Measurements from ENCODE around the gene NR2F1-AS1. TPM values are rescaled to one million over a fixed set of nuclear protein-coding genes. Genes with fewer than 3 reads are reported as not detected.
"Not testable (repeated sequence)": the region's sequence is repeated elsewhere in the genome, so short reads cannot be mapped to it uniquely, and the experiment has no call there.

Gene NR2F1-AS1
- total and polyA plus RNA-seq, 3 donors from 2014 or later: 15.6 to 24.8 (median 20.6) TPM

DNA sequence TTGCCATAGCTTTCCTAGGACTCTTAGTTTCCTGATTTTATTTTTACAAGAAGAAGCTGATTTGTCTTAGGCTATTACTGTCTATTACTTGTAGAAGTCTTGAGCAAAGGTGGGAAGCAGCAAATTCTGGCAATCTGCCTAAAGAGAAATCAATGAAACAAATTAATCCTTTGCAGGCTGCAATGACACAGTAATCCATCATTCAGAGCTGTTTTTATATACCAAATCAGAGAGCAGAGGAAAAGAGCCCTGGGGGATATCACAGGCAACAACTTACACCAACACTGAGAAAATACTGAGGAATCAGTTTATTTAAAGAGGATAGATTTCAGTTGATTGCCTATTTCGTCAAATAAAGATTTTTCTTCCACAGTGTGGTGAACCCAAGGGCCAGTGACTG lies 13.6 kb downstream of the NR2F1-AS1 start:
- TF ChIP-seq, protein P1, sequence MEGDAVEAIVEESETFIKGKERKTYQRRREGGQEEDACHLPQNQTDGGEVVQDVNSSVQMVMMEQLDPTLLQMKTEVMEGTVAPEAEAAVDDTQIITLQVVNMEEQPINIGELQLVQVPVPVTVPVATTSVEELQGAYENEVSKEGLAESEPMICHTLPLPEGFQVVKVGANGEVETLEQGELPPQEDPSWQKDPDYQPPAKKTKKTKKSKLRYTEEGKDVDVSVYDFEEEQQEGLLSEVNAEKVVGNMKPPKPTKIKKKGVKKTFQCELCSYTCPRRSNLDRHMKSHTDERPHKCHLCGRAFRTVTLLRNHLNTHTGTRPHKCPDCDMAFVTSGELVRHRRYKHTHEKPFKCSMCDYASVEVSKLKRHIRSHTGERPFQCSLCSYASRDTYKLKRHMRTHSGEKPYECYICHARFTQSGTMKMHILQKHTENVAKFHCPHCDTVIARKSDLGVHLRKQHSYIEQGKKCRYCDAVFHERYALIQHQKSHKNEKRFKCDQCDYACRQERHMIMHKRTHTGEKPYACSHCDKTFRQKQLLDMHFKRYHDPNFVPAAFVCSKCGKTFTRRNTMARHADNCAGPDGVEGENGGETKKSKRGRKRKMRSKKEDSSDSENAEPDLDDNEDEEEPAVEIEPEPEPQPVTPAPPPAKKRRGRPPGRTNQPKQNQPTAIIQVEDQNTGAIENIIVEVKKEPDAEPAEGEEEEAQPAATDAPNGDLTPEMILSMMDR (IDR thresholded peaks at IDR 0.05): no peak
- TF ChIP-seq POLR2A (IDR thresholded peaks at IDR 0.05): no peak
- no peak for DNase-seq
- H3K27ac ChIP-seq: no peak overlapping the region
- H3K4me3 ChIP-seq: no peak overlapping the region
- 77 to 85% methylated on average over 1 of the region's 1 CpG for WGBS, 2 donors
- intact Hi-C loops (cut with DNase I; ENCODE audit: low total_unique reads): no loop called here
- no peaks in the 10 kb centered on the region for H3K9me3 ChIP-seq
- no peaks in the 10 kb centered on the region for H3K4me1 ChIP-seq
- no peaks in the 10 kb centered on the region for H3K36me3 ChIP-seq (ENCODE audit: low read depth, missing control alignments)
- no peaks in the 10 kb centered on the region for H3K27me3 ChIP-seq

DNA sequence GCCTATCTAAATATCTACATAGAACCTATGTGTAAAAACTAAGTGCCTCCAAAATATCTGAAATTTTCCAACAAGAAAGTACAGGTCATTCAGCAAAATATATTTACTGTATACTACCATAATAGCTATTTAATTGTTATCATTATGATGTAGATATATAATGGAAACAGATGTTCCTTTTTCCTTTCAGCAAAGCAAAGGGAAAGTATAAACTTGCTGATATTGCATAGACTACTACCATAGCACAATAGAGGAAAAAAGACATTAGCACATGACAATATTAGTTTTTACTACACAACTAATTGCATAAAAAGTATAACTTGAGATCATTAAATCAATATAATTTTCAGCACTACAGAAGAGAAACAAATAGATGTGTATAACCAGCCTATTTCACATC lies 14.9 kb downstream of the NR2F1-AS1 start:
- Histone ChIP-seq H3K9me3 (no peaks in the 10 kb centered on the region), H3K36me3 (ENCODE audit: low read depth, missing control alignments) (no peaks in the 10 kb centered on the region), H3K27ac (no peak overlapping the region), H3K27me3 (no peaks in the 10 kb centered on the region), H3K4me3 (no peak overlapping the region), H3K4me1 (no peaks in the 10 kb centered on the region)
- intact Hi-C loops (cut with DNase I; ENCODE audit: low total_unique reads): no loop called here
- TF ChIP-seq, protein P1 (IDR thresholded peaks at IDR 0.05): no peak
- TF ChIP-seq POLR2A (IDR thresholded peaks at IDR 0.05): no peak
- DNase-seq: no peak

DNA sequence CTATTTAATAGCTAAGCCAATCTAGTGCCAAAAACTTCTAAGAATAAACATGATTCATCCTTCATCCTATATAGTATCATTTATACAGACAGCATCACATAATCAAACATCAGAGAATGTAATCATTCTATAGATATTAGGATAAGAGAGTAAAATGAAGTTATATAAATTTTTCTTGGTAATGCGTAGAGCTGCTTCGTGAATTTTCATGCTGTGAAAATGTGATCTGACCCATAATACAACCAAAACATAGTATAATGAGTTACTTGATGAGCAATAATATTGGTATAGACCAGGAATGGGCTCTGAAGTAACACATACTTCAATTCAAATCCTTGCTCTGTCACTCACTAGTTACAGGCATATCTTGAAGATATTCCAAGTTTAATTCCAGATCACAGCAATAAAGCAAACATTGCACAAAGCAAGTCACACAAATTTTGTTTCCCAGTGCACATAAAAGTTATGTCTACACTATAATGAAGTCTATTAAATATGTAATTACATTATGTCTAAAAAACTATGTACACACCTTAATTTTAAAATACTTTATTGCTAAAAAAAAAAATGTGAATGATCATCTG lies 23.9 kb downstream of the NR2F1-AS1 start:
- DNase-seq: no peak
- TF ChIP-seq POLR2A (IDR thresholded peaks at IDR 0.05): no peak
- TF ChIP-seq, protein P1 (IDR thresholded peaks at IDR 0.05): no peak
- Histone ChIP-seq H3K36me3 (ENCODE audit: low read depth, missing control alignments) (no peaks in the 10 kb centered on the region), H3K27me3 (no peaks in the 10 kb centered on the region), H3K4me3 (no peak overlapping the region), H3K9me3 (no peaks in the 10 kb centered on the region), H3K4me1 (no peaks in the 10 kb centered on the region), H3K27ac (no peak overlapping the region)
- intact Hi-C loops (cut with DNase I; ENCODE audit: low total_unique reads): no loop called here
- WGBS, 2 donors: 97 to 100% methylated on average over 2 of the region's 2 CpGs

DNA sequence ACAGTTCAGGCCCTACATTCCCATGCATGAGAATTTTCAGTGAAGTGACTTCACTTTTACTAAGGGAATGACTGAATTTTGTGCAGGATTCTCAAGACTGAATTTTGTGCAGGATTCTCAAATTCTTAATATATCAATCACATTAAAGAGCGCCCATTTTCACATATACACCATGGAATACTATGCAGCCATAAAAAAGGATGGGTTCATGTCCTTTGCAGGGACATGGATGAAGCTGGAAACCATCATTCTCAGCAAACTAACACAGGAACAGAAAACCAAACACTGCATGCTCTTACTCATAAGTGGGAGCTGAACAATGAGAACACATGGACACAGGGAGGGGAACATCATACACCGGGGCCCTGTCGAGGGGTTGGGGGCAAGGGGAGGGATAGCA lies 31.4 kb downstream of the NR2F1-AS1 start:
- H3K4me3 ChIP-seq; DNase-seq; H3K36me3 ChIP-seq (ENCODE audit: low read depth, missing control alignments); H3K9me3 ChIP-seq; H3K27ac ChIP-seq; intact Hi-C loops (cut with DNase I; ENCODE audit: low total_unique reads); H3K27me3 ChIP-seq; H3K4me1 ChIP-seq: not testable (repeated sequence)
- WGBS, 2 donors: 86 to 98% methylated on average over 3 of the region's 3 CpGs

DNA sequence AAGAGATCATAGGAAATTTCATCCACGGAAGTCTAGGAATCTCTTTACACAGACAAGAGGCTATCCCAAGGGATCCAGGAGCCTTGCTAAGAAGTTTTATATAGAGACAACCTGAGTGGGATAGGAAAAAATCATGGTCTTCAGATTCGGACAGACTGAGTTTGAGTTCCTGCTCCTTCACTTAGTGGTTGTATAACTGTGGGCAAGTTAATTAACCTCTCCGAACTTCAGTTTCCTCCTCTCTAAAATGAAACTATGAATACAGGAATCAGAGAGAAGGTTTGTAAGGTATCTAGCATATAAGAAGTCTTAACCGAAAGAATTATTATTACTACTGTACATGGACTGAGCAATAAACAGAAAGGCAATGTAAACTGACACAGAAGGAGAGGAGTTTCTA lies 35.1 kb downstream of the NR2F1-AS1 start:
- intact Hi-C loops (cut with DNase I; ENCODE audit: low total_unique reads): no loop called here
- H3K27me3 ChIP-seq: no peaks in the 10 kb centered on the region
- 75 to 81% methylated on average over 4 of the region's 4 CpGs for WGBS, 2 donors
- TF ChIP-seq, protein P1 (IDR thresholded peaks at IDR 0.05): no peak
- no peak for TF ChIP-seq POLR2A (IDR thresholded peaks at IDR 0.05)
- H3K36me3 ChIP-seq (ENCODE audit: low read depth, missing control alignments): no peaks in the 10 kb centered on the region
- no peaks in the 10 kb centered on the region for H3K9me3 ChIP-seq
- DNase-seq: no peak
- no peak overlapping the region for H3K27ac ChIP-seq
- no peak overlapping the region for H3K4me3 ChIP-seq
- no peaks in the 10 kb centered on the region for H3K4me1 ChIP-seq
